ENCODE data around the gene PKP2.

PKP2 gene

DNA sequence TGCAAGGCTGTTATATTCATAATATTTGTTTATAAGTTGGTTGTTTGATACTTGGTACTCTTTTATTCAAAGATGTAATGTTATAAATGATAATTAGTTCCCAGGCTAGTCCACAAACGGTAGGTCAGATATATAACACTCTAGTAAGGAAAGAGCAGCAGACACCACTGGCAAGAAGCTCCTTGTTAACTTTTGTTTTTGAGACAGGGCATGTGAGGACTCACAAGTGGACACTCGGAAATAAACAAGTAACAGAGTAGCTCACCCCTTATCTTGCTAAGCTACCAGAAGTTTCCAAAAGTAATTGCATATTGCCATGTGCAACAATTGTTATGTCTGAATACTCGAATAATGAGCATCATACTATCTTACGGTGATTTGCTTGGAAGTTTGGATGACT, 102.3 kb downstream of the PKP2 start:
- TF ChIP-seq, protein P1, sequence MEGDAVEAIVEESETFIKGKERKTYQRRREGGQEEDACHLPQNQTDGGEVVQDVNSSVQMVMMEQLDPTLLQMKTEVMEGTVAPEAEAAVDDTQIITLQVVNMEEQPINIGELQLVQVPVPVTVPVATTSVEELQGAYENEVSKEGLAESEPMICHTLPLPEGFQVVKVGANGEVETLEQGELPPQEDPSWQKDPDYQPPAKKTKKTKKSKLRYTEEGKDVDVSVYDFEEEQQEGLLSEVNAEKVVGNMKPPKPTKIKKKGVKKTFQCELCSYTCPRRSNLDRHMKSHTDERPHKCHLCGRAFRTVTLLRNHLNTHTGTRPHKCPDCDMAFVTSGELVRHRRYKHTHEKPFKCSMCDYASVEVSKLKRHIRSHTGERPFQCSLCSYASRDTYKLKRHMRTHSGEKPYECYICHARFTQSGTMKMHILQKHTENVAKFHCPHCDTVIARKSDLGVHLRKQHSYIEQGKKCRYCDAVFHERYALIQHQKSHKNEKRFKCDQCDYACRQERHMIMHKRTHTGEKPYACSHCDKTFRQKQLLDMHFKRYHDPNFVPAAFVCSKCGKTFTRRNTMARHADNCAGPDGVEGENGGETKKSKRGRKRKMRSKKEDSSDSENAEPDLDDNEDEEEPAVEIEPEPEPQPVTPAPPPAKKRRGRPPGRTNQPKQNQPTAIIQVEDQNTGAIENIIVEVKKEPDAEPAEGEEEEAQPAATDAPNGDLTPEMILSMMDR (IDR thresholded peaks at IDR 0.05; ENCODE audit: control extremely low read depth, extremely low read depth, low read depth, missing control alignments): no peak
- CTCF ChIA-PET: no interaction called here
- POLR2A ChIA-PET: no interaction called here
- no peak for DNase-seq (ENCODE audit: extremely low spot score)

DNA sequence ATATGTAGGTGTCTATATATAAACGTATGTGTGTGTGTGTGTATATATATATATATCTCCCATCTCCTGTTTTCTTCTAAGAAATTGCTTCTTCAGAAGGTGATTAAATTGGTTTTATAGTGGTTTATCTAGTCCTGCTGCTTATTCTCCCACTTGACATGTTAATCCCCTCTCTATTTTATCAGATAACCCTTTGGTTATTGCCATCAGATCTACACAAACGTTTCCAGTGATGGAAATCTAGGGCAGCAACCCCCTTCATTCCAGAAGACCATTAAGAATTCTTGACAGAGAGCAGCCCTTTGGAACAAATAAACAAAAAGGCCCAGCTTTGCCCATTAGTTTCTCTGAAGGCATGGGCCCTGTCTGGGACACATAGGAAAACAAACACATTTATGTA, 106.7 kb downstream of the PKP2 start:
- TF ChIP-seq, protein P1 (IDR thresholded peaks at IDR 0.05; ENCODE audit: control extremely low read depth, extremely low read depth, low read depth, missing control alignments): no peak
- no peak for DNase-seq (ENCODE audit: extremely low spot score)
- ChIA-PET POLR2A (no interaction called here), CTCF (interaction anchor here (1.1 kb wide), 1 partner anchor 17 kb away, joined by 4 read pairs; no protein-coding TSS in a partner anchor)

DNA sequence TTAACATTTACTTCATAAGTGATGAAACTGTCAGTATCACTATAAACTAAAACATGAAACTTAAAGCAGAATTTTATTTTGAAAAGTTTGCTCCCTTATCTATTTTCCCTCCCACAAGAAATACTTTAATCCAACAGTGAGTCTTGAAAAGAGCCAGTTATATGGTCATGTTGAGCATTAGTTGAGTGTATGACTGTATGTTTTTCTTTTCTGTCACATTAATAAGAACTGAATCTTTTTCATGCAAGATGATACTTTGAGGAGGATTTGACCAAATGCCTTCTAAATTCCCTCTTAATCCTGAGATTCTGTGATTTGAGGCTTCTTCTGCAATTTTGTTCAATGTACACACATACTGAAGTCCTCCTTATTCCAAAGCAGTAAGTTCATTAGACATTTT, 107.1 kb downstream of the PKP2 start:
- POLR2A ChIA-PET: interaction anchor here (0.7 kb wide), 1 partner anchor 385 kb away, joined by 8 read pairs; no protein-coding TSS in a partner anchor
- DNase-seq (ENCODE audit: extremely low spot score): no peak
- TF ChIP-seq, protein P1 (IDR thresholded peaks at IDR 0.05; ENCODE audit: control extremely low read depth, extremely low read depth, low read depth, missing control alignments): no peak
- CTCF ChIA-PET: interaction anchor here (1.1 kb wide), 1 partner anchor 17 kb away, joined by 4 read pairs; no protein-coding TSS in a partner anchor

DNA sequence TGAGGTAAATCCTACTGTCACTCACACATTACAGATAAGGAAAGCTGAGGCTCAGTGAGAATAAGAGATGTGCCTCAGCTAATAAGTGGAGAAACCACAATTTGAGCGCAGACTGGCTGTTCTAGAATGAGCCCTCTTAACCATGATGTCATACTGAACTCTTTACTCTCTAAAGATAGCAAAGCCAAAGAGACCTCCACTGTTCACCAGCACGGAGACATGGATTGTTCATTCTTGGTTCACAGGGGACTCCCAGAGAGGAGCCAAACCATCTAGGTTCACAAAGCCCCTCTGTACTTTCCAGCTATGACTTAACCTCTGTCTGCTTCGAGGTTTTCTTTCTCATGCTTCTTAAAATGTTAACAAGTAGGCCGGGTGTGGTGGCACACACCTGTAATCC, 108.2 kb downstream of the PKP2 start:
- TF ChIP-seq, protein P1 (IDR thresholded peaks at IDR 0.05; ENCODE audit: control extremely low read depth, extremely low read depth, low read depth, missing control alignments): no peak
- no peak for DNase-seq (ENCODE audit: extremely low spot score)
- CTCF ChIA-PET: no interaction called here
- POLR2A ChIA-PET: no interaction called here

DNA sequence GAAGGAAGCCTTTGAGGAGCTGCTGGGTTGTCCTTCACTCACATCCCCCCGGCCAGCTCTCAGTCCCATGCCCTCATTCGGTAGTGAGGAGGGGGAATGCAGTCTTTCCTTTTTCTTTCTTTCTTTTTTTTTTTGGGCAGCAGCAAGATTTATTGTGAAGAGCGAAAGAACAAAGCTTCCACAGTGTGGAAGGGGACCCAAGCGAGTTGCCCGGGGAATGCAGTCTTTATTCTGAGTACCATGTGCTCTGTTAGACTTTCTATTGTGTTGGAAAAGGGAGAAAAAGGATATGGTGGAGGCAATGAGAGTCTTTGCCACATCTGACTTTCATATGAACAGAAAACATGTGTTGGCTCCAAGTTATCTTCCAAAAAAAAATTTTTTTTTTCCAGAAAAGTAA, 111.0 kb downstream of the PKP2 start:
- TF ChIP-seq, protein P1 (IDR thresholded peaks at IDR 0.05; ENCODE audit: control extremely low read depth, extremely low read depth, low read depth, missing control alignments): no peak
- ChIA-PET POLR2A (no interaction called here), CTCF (interaction anchor here (1.3 kb wide), 1 partner anchor 30 kb away, joined by 5 read pairs; the partner anchor contains the start of gene YARS2)
- DNase-seq (ENCODE audit: extremely low spot score): no peak

DNA sequence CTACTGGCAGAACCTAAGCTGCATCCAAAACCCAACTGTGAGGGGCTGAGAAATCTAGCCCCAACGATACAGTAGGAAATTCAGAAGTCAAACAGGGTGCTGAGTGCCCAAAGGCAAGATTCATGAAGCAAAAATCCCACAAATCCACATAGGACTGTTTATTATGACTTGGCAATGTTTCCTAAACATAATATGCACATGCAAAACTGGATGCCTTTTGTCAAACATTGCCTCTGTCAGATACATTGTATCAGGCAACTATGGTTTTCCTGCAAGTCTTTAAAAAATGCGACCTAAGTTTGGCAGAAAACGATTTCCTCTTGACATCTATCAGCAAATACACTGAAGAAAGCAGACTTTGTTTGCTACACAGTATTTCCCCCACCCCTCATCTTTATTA, 113.5 kb downstream of the PKP2 start:
- CTCF ChIA-PET: no interaction called here
- POLR2A ChIA-PET: no interaction called here
- TF ChIP-seq, protein P1 (IDR thresholded peaks at IDR 0.05; ENCODE audit: control extremely low read depth, extremely low read depth, low read depth, missing control alignments): no peak
- DNase-seq (ENCODE audit: extremely low spot score): no peak

DNA sequence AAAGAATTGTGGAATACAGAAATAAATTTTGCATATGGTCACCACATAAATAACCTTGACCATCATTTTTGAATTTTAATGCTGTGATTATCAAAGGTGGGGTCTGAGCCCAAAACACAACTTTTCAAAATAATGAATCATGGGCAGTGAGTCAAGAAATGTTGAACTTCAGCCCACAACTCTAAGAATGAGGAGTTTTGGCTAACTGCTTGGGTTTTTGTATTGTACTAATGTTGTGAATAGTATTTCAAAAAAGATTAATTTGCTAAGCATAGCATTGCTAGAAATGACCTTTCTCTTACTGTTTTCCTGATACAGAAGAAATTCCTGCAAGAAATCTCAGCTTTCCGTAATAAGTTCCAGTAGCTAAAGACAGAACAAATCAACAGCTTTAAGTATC, 116.5 kb downstream of the PKP2 start:
- CTCF ChIA-PET: no interaction called here
- DNase-seq (ENCODE audit: extremely low spot score): no peak
- TF ChIP-seq, protein P1 (IDR thresholded peaks at IDR 0.05; ENCODE audit: control extremely low read depth, extremely low read depth, low read depth, missing control alignments): no peak
- POLR2A ChIA-PET: no interaction called here
